ENCODE measurements around the gene TPR.
"Not testable (repeated sequence)": the region's sequence is repeated elsewhere in the genome, so short reads cannot be mapped to it uniquely, and the experiment has no call there.

Gene TPR

GRCh38 chr1:186409091-186409490 lies 34.0 kb upstream of the TPR start:
- no peak for TF ChIP-seq CTCF (IDR thresholded peaks at IDR 0.05; ENCODE audit: extremely low read depth, missing control alignments)
- peak; percentile 36 for DNase-seq (ENCODE audit: low spot score)

- TF ChIP-seq CTCF (IDR thresholded peaks at IDR 0.05; ENCODE audit: extremely low read depth, missing control alignments) = no peak
- DNase-seq (ENCODE audit: low spot score) = peak; percentile 28
These were observed 29.5 kb upstream of the TPR start for GRCh38 chr1:186404454-186405051.

- DNase-seq (ENCODE audit: low spot score) = no peak
- no peak for TF ChIP-seq CTCF (IDR thresholded peaks at IDR 0.05; ENCODE audit: extremely low read depth, missing control alignments)
These were observed 28.6 kb upstream of the TPR start for GRCh38 chr1:186403632-186404031.

GRCh38 chr1:186401446-186401845 lies 26.4 kb upstream of the TPR start:
- not testable (repeated sequence) for DNase-seq (ENCODE audit: low spot score)

GRCh38 chr1:186392711-186393110 lies 17.7 kb upstream of the TPR start:
- DNase-seq (ENCODE audit: low spot score) = not testable (repeated sequence)

- no peak for TF ChIP-seq CTCF (IDR thresholded peaks at IDR 0.05; ENCODE audit: extremely low read depth, missing control alignments)
- no peak for DNase-seq (ENCODE audit: low spot score)
These were observed 16.8 kb upstream of the TPR start for GRCh38 chr1:186391841-186392240.

- no peak for TF ChIP-seq CTCF (IDR thresholded peaks at IDR 0.05; ENCODE audit: extremely low read depth, missing control alignments)
These were observed 15.9 kb upstream of the TPR start for GRCh38 chr1:186390925-186391324.

GRCh38 chr1:186386725-186387383 lies 11.8 kb upstream of the TPR start:
- no peak for TF ChIP-seq CTCF (IDR thresholded peaks at IDR 0.05; ENCODE audit: extremely low read depth, missing control alignments)
- DNase-seq (ENCODE audit: low spot score) = no peak

More at GRCh38 chr1:186390925-186391324, 15.9 kb upstream of the TPR start:
- DNase-seq (ENCODE audit: low spot score) = no peak

Measured in GM20000 (cell line).